Spleen (tissue), 7 donors: Measurements from ENCODE around the gene S100A13.

Source experiments
- CTCF ChIP-seq, 11 experiments: fragments of 200-600 bp in 7 of 11; fragments of 450-650 bp in 4 of 11; sonication (generic) in 4 of 11; IDR thresholded peaks in 8 of 11; conservative IDR thresholded peaks in 3 of 11; 1 replicate in 7 of 11; 2 replicates in 4 of 11; pipeline versions ENCODE4 v1.4.0 to v1.8.0; 2016 to 2021; ENCODE audit warnings: antibody characterized with exemption in 11 of 11, inconsistent platforms in 4 of 11, mild to moderate bottlenecking in 1 of 11
- POLR2A ChIP-seq, 3 donors: fragments of 450-650 bp; IDR thresholded peaks; one replicate each; pipeline ENCODE4 v1.5.1; 2017; ENCODE audit warnings: antibody characterized with exemption in 3 of 3, mild to moderate bottlenecking in 1 of 3
- POLR2AphosphoS5 ChIP-seq, 3 donors: sonication (generic); formaldehyde crosslinking; IDR thresholded peaks; one replicate each; pipeline ENCODE4 v1.5.1; 2017; ENCODE audit warnings: antibody characterized with exemption in 3 of 3
- donor health status: DM: no; HTN: no; CAD: no; lungs with moderate emphysema.
- donor health status: DM: no; HTN: no; CAD: no.
- donor health status: DM: no; HTN: no; CAD: no.

- TF ChIP-seq CTCF (IDR thresholded peaks at IDR 0.05 in 8 of 11, conservative IDR thresholded peaks at IDR 0.05 in 3 of 11) (no peak), POLR2A (IDR thresholded peaks at IDR 0.05) (no peak), POLR2AphosphoS5 (IDR thresholded peaks at IDR 0.05) (no peak)
Measured at GRCh38 chr1:153659175-153659534, 31.9 kb upstream of the S100A13 start.
